NCI-H146 (cell line): Measurements from ENCODE around the gene GLUD1.
"Not testable (repeated sequence)": the region's sequence is repeated elsewhere in the genome, so short reads cannot be mapped to it uniquely, and the experiment has no call there.

Source experiments
- DNase-seq: peaks from one replicate; lab custom pipeline; 2025; lab: John Stamatoyannopoulos, UW

The GLUD1 gene

GRCh38 chr10:87090779-87091178 lies 3.9 kb downstream of the GLUD1 start:
- no peak for DNase-seq

DNA sequence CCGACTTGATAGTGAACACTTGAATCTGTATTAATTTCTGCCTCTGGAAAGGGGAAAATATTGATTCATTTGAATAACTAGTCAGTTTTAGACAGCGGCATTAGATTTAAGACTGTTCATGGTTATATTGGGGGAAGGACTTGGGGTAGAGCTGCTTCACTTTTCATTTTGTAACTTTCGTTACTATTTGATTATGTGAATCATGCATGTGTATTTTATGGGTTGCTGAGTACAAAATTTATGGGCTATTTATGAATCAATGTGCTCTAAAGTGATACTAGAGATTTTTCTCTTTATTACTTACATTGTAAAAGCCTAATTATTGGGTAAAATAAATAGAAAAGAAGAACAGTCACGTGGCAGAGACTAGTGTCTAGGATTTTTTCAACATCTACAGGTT lies 4.9 kb downstream of the GLUD1 start:
- no peak for DNase-seq

DNA sequence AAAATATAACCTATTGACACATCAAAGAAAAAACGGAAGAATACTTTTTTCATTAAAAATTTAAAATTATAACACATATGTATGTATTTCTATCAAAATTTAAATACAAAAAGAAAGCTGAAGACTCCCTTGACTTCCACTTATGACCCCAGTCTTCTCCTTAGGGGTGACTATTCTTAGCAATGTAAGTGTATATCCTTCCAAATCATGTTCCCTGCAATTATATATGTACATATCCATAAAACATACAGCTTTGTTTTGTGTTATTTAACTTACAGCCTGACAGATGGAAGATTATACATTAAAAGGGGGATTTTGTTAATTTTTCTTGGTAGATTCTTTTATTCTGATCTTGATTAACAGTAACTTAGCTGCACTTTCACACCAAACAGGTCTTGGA lies 9.1 kb downstream of the GLUD1 start:
- no peak for DNase-seq

DNA sequence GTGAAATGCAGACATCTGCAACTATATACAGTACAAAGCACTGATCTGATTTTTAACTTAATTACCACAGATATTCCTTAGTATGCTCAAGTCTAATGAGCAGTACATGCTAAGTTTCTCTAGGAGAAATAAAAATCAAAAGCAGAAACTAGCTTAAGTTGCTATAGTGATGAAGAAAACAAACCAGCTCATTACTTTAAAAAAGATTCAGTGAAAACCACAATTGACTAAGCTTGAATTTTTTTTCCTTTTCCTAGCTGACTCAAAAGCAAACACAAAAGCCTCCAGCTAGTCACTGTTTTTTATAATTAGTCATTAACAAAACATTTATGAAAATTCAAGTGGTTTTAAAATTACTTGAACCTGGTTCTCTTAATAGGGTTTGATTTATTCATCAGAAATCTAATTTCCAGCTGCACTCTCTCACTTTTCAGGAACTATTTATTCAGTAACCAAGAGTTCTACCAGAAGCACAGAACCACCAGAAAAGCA lies 10.3 kb downstream of the GLUD1 start:
- not testable (repeated sequence) for DNase-seq

- peak; percentile 62 for DNase-seq
These were observed 10.9 kb downstream of the GLUD1 start for GRCh38 chr10:87083576-87084290.

- DNase-seq: not testable (repeated sequence)
These were observed 12.4 kb downstream of the GLUD1 start for GRCh38 chr10:87082219-87082618.

DNA sequence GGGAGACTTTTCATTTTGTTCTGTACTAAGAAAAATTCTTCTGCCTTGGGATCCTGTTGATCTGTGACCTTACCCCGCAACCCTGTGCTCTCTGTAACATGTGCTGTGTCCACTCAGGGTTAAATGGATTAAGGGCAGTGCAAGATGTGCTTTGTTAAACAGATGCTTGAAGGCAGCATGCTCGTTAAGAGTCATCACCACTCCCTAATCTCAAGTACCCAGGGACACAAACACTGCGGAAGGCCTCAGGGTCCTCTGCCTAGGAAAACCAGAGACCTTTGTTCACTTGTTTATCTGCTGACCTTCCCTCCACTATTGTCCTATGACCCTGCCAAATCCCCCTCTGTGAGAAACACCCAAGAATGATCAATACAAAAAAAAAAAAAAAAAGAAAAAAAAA lies 13.1 kb downstream of the GLUD1 start:
- DNase-seq: not testable (repeated sequence)

DNA sequence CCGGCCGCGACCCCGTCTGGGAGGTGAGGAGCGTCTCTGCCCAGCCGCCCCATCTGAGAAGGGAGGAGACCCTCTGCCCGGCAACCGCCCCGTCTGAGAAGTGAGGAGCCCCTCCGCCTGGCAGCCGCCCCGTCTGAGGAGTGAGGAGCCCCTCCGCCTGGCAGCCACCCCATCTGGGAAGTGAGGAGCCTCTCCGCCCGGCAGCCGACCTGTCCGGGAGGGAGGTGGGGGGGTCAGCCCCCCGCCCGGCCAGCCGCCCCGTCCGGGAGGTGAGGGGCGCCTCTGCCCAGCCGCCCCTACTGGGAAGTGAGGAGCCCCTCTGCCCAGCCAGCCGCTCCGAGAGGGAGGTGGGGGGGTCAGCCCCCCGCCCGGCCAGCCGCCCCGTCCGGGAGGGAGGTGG lies 14.0 kb downstream of the GLUD1 start:
- not testable (repeated sequence) for DNase-seq

DNA sequence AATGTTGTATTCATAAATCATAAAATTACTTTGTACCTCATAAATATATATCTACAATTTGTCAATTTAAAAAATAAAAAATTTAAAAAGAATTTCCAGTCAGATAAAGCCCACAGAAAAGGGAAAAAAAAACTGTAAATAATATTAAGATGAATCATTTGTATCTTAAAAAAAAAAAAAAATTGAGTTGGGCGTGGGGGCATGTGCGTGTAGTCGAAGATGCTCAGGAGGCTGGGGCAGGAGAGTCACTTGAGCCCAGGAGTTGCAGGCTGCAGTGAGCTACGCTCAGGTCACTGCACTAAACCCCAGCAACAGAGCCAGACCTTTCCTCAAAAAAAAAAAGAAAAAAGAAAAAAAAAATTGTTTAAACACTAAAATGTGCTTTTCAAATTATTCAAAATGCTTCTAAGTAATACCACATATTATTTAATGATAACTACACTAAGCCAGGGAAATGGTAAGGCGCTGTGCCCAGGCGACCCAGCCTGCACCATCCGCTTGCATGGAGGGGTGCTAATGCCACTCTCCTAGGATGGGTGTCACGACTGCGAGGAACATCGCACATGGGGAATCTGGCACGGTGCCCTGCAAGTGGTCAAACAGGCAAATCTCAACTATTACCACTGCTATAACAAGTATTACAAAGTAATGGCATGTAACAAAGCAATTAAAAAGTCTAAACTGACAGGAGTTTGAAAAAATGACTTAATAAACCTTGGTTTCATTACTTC lies 15.4 kb downstream of the GLUD1 start:
- no peak for DNase-seq

DNA sequence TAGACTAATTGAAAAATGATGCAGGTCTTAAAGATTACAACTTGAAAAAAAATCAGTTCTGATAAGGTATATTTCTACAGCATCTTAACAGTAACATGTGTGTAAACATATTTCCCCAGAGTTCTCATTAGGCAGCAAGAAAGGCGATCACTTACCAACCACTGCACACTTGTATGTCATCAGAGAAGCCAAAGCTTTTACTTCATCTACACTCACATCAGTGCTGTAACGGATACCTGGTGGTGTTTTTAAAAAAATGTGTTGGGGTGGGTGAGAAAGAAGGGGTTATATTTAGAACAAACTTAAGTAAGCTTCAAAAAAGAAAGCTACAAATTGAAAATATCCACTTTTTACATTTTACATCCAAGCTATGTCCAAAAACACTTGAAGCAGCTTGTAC lies 18.2 kb downstream of the GLUD1 start:
- not testable (repeated sequence) for DNase-seq

- DNase-seq: no peak
These were observed 22.2 kb downstream of the GLUD1 start for GRCh38 chr10:87072449-87072848.

DNA sequence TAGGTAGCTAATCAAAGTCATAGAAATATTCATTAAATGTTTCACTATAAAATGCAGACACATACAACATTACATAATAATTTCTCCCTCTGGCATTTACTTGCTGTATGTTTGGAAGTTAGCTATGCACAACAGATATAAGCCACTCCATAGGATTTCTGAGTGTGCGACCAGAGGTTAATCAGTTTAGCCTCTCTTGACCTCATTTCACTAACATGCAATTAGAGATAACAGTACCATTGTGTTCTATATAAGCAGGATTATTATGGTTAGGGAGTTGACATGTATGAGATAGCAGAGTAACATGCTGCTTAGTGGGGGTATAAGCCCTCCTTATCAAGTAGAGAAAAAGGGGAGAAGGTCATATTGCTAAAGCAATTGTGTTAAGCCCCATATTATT lies 26.4 kb downstream of the GLUD1 start:
- no peak for DNase-seq

- DNase-seq: no peak
These were observed 27.8 kb downstream of the GLUD1 start for GRCh38 chr10:87066865-87067264.

GRCh38 chr10:87066178-87066577 lies 28.5 kb downstream of the GLUD1 start:
- DNase-seq: no peak

GRCh38 chr10:87064651-87065050 lies 30.0 kb downstream of the GLUD1 start:
- no peak for DNase-seq

- no peak for DNase-seq
These were observed 34.2 kb downstream of the GLUD1 start for GRCh38 chr10:87060280-87060928.

GRCh38 chr10:87059401-87059800 lies 35.2 kb downstream of the GLUD1 start:
- no peak for DNase-seq

DNA sequence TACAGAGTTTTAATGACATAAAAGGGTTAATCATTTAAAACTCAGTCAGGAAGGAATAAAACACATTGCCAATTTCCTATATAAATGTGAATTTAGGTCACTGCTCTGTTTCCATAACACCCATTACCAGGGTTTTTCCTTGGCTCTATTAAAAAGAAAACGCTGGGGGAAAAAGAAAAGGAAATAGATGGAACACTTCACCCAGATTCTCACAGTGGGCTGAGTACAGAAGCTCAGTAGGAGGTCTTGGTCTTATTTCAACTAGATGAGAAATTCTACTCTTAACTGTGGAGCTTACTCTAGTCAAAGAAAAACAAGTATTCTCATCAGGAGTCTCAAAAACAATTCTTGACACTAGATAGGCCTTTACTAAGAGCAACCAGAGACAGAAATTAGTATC lies 36.5 kb downstream of the GLUD1 start:
- no peak for DNase-seq

GRCh38 chr10:87054373-87055295 lies 40.0 kb downstream of the GLUD1 start:
- no peak for DNase-seq

GRCh38 chr10:87053577-87054181 lies 41.0 kb downstream of the GLUD1 start:
- no peak for DNase-seq

- no peak for DNase-seq
These were observed 41.5 kb downstream of the GLUD1 start for GRCh38 chr10:87053111-87053510.
